Thymus (tissue), 11 donors: ENCODE data around the gene SLC12A8. TPM values are rescaled to one million over a fixed set of nuclear protein-coding genes. Genes with fewer than 3 reads are reported as not detected.

Experiments used
- DNase-seq, 9 donors: peaks; one replicate each; pipeline ENCODE4 v3.0.0-alpha.2; 2013; ENCODE audit warnings: low spot score in 9 of 9, low read depth in 6 of 9, missing footprints in 1 of 9
- H3K27ac ChIP-seq, 2 donors: one replicate each; pipeline ENCODE4 v1.5.1; 2013; ENCODE audit warnings: control low read depth in 1 of 2, low read depth in 1 of 2, low read length in 1 of 2, mild to moderate bottlenecking in 1 of 2, moderate library complexity in 1 of 2
- H3K27me3 ChIP-seq, 2 donors: one replicate each; pipeline ENCODE4 v1.5.1; 2013; ENCODE audit warnings: low read length in 1 of 2; ENCODE audit not compliant: control insufficient read depth in 2 of 2, insufficient read depth in 1 of 2
- H3K36me3 ChIP-seq, 2 donors: one replicate each; pipeline ENCODE4 v1.5.1; 2013; ENCODE audit warnings: low read length in 1 of 2, mild to moderate bottlenecking in 1 of 2, moderate library complexity in 1 of 2; ENCODE audit not compliant: control insufficient read depth in 2 of 2, insufficient read depth in 2 of 2
- H3K4me1 ChIP-seq, 2 donors: one replicate each; pipeline ENCODE4 v1.5.1; 2013; ENCODE audit warnings: low read length in 2 of 2; ENCODE audit not compliant: control insufficient read depth in 2 of 2, insufficient read depth in 2 of 2
- H3K4me3 ChIP-seq, 2 donors: one replicate each; pipeline ENCODE4 v1.5.1; 2013; ENCODE audit warnings: low read length in 2 of 2, control low read depth in 1 of 2, mild to moderate bottlenecking in 1 of 2
- H3K9me3 ChIP-seq, 2 donors: one replicate each; pipeline ENCODE4 v1.5.1; 2013; ENCODE audit warnings: low read length in 1 of 2, mild to moderate bottlenecking in 1 of 2; ENCODE audit not compliant: control insufficient read depth in 2 of 2, insufficient read depth in 1 of 2
- WGBS: extraction: QIAGEN DNeasy Blood & Tissue Kit; methylation state at CpG from one replicate; pipeline ENCODE4 v1.1.7; 2013; 5-methylcytosine and 5-hydroxymethylcytosine counted together
- polyA plus RNA-seq: library from polyadenylated mRNA; stranded (reverse); fragments of 200-250 nt; gene quantifications from one replicate; pipeline ENCODE4 v1.2.3, GENCODE V29; 2013
- total RNA-seq: library from RNA; stranded (reverse); fragments of 120-200 nt; gene quantifications from one replicate; pipeline ENCODE4 v1.2.4, GENCODE V29; 2013
- donor health status: healthy.

The SLC12A8 gene
- total and polyA plus RNA-seq, 2 donors: 0.80 to 0.94 TPM

DNA sequence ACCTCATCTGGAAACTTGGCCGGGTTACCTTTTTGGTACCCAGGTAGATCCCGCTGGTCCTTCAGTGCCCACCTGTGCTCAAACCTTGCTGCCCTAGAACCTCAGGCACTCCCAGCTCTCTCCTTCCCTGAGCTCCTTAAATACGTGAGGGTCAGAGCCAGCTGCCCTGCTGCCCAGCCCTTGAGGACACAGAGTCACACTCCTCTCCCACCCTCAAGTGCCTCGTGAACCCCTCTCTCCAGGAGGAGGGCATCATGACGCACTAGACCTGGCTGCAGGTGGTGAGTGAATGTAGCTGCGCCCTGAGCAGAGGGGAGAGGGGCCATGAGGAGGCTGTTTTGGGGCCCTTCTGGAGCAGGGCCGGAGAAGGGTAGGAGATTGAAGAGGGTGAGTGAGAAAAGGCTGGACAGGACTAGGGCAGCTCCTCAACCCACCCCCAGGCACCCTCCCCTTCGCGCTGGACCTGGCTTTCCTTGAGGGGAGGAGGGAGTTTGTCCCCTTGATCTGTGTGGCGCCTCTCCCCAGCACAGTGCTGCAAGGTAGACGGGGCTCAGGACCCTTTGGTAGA is 941 bp downstream of the SLC12A8 start:
- no peak for DNase-seq
- Histone ChIP-seq H3K27me3 (peaks cover 38 to 59% of the 10 kb centered on the region in 2 donors), H3K36me3 (no peaks in the 10 kb centered on the region), H3K4me1 (peaks cover 2% of the 10 kb centered on the region in 2 donors), H3K27ac (no peak overlapping the region), H3K9me3 (peaks cover 0 to 7% of the 10 kb centered on the region in 2 donors), H3K4me3 (no peak overlapping the region)
- 79% methylated on average over 11 of the region's 11 CpGs for WGBS

DNA sequence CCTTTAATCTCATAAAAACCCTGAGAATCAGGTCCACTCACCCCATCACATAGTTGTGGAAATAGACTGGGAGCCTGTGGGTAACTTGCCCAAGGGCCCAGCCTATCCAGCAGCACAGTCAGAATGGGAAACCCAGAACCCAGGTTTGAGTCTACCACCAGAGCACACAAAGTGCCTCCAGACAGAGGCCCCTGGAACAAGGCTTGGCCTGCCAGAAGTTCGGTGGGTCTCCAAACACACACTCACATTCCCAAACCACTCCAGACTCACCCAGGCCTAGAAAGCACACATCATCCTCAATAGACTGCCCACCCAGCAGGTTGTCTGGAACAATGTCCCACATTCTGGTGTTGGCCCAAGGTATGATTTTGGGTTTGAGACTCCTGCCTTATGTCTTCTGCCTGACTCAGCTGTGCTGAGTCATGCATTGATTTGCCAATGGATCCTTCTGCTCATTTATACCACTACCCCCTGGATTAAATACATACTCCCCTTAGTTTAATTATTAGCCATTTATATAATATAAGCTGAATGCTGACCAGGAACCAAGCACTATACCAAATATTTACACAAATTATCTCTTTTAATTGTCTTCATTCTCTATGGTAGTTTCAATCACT is 4.5 kb downstream of the SLC12A8 start:
- peaks cover 0 to 7% of the 10 kb centered on the region in 2 donors for H3K9me3 ChIP-seq
- no peaks in the 10 kb centered on the region for H3K36me3 ChIP-seq
- 97% methylated on average over 1 of the region's 1 CpG for WGBS
- no peak for DNase-seq
- H3K4me3 ChIP-seq: no peak overlapping the region
- peaks cover 23 to 38% of the 10 kb centered on the region in 2 donors for H3K27me3 ChIP-seq
- peaks cover 2% of the 10 kb centered on the region in 2 donors for H3K4me1 ChIP-seq
- H3K27ac ChIP-seq: no peak overlapping the region

DNA sequence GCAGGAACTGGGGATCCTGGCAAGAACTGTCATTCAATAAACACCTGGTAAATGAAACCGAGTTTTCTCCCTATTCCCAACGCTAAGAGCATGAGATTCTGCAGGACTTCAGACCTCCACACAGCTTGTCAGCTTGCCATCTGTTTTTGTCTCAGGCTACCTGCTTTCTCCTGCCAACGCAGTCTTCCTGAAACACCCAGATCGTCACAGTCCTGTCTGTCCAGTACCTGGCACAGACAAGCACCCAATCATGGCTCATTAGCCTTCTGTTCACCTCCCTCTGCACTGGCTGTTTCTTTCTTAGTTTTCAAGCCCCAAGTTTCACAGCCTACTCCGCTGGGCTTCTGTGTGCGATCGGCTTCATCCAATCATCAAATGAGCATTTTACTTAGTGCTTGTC is 5.0 kb downstream of the SLC12A8 start:
- no peak overlapping the region for H3K4me3 ChIP-seq
- no peaks in the 10 kb centered on the region for H3K36me3 ChIP-seq
- peaks cover 0 to 2% of the 10 kb centered on the region in 2 donors for H3K4me1 ChIP-seq
- H3K27me3 ChIP-seq: peaks cover 20 to 32% of the 10 kb centered on the region in 2 donors
- H3K27ac ChIP-seq: no peak overlapping the region
- no peak for DNase-seq
- H3K9me3 ChIP-seq: peaks cover 0 to 7% of the 10 kb centered on the region in 2 donors
- 88% methylated on average over 7 of the region's 7 CpGs for WGBS

DNA sequence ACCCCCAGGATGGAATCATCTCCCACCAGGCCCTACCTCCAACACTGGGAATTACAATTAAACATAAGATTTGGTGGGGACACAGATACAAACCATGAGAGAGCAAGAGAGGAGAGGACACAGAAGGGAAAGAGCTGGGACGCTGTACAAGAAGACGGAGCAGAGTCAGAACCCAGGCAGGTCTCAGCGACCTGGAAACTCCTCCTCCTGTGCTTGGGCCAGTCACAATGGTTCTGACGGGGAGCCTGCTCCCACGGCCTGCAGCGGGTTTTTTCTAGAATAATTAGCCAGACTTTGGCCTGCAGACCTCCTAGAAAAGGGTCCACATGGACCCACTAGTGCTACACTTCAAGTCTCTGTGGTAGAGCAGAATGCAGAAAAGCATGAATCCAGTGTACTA is 5.6 kb downstream of the SLC12A8 start:
- Histone ChIP-seq H3K36me3 (no peaks in the 10 kb centered on the region), H3K27me3 (peaks cover 16 to 27% of the 10 kb centered on the region in 2 donors), H3K27ac (no peak overlapping the region), H3K9me3 (peaks cover 0 to 5% of the 10 kb centered on the region in 2 donors), H3K4me3 (no peak overlapping the region), H3K4me1 (no peaks in the 10 kb centered on the region)
- 87% methylated on average over 6 of the region's 6 CpGs for WGBS
- no peak for DNase-seq

DNA sequence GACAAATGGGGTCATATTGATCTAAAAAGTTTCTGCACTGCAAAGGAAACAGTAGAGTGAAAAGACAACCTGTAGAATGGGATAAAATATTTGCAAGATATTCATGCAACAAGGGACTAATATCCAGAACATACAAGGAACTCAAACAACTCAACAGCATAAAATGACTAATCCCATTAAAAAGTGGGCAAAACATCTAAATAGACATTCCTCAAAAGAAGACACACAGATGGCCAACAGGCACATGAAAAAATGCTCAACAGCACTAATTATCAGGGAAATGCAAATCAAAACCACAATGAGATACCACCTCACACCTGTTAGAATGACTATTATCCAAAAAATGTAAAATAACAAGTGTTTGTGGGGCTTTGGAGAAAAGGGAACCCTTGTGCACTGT is 8.8 kb downstream of the SLC12A8 start:
- Histone ChIP-seq H3K27me3 (peaks cover under 1 to 2% of the 10 kb centered on the region in 2 donors), H3K9me3 (no peaks in the 10 kb centered on the region)
- no peak for DNase-seq

DNA sequence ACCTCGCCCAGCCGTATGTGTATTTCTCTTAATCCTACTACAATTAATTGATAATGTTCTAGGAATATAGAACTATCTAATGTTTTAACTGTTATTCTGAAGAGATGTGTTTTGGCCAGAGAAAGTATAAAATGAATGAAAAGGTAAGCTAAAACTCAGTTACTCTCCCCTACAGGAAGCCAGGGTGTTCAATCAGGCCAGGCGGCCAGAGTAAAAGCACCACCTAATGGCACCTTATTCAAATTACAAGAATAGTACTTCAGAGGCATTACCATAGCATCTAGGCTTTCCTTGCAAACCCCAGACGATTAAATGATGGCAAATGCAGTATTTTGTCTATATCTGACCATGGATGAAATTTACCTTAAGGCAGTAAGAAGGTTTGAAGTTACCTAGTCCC is 10.4 kb downstream of the SLC12A8 start:
- DNase-seq: no peak
- H3K27ac ChIP-seq: no peak overlapping the region
- no peak overlapping the region for H3K4me3 ChIP-seq
- 92% methylated on average over 4 of the region's 4 CpGs for WGBS
- H3K27me3 ChIP-seq: no peaks in the 10 kb centered on the region
- H3K9me3 ChIP-seq: no peaks in the 10 kb centered on the region
- no peaks in the 10 kb centered on the region for H3K4me1 ChIP-seq
- H3K36me3 ChIP-seq: no peaks in the 10 kb centered on the region

More for the DNA sequence above, 8.8 kb downstream of the SLC12A8 start:
- no peak overlapping the region for H3K27ac ChIP-seq
- no peak overlapping the region for H3K4me3 ChIP-seq
- no peaks in the 10 kb centered on the region for H3K4me1 ChIP-seq
- H3K36me3 ChIP-seq: no peaks in the 10 kb centered on the region

DNA sequence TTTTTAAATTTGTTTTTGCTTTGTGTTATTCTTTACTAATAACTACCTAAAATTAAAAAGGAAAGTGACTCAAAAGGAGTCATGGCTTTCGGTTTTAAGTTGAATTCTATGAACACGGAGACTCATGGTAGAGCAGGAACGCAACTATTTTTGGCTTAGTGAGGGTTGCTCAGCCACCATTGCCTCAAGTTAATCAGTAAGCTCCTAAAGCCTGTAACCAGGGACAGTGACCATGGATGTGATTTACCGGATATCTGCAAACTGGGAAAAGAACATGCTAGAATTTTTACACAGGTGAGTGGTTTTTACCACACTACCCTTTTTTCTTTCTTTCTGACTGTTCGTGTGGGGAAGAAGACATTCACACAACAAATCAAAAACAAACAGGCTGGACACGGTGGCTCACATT is 11.8 kb downstream of the SLC12A8 start:
- Histone ChIP-seq H3K27me3 (peaks cover 0 to 3% of the 10 kb centered on the region in 2 donors), H3K9me3 (no peaks in the 10 kb centered on the region), H3K36me3 (no peaks in the 10 kb centered on the region), H3K4me3 (no peak overlapping the region), H3K27ac (no peak overlapping the region), H3K4me1 (no peaks in the 10 kb centered on the region)
- WGBS: 96% methylated on average over 6 of the region's 6 CpGs
- no peak for DNase-seq

DNA sequence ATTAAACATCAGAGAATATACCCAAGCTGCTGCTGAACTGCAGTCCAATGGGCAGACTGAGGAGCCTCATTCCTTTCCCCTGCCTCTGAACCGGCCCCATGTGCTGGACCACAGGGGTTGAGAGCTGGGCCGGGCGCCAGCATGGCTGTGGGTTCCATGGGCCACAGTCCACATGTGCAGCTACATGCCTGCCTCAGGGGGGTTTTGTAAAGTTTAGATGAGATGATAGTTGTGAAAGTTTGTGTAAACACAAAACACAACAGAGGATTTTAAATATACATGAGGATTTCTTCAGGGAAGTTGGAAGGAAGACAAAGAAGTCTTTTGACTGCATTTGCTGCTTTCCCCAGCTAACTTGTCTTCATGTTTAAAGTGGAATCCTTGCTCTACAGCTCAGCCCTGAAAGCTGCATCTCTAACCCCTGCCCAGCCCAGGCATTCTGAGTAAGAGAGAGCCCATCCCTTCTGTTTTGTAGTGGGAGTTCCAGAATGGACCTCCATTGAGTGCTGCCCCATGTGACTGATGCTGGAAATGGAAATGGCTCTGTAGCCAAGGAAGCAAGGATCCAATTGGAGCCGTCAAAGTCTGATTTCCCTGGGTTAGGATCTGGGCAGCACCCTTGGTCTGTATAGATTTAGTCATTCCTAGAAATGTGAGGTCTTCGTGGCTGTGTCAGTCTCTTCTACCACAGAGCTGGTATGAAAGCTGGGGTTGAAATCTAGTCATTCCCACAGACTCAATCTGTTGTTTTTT is 17.5 kb downstream of the SLC12A8 start:
- Histone ChIP-seq H3K36me3 (no peaks in the 10 kb centered on the region), H3K4me3 (no peak overlapping the region), H3K4me1 (peaks cover 0 to 10% of the 10 kb centered on the region in 2 donors), H3K27ac (no peak overlapping the region), H3K27me3 (peaks cover 0 to 3% of the 10 kb centered on the region in 2 donors), H3K9me3 (no peaks in the 10 kb centered on the region)
- WGBS: 95% methylated on average over 5 of the region's 5 CpGs
- no peak for DNase-seq
